Stimulated activated CD4-positive, alpha-beta T cell treated with anti-CD3 and anti-CD28 coated beads, Interleukin-1b, Interleukin-23, amount 100 ng/mL, for 4 hours (primary cell): ENCODE data around the gene ZNF862.

ENCODE experiments used
- DNase-seq, 2 donors: peaks; one replicate each; pipeline ENCODE4 v3.0.0-alpha.2; 2020; ENCODE audit warnings: low read depth in 2 of 2

The ZNF862 gene

GRCh38 chr7:149845257-149845980, 7.2 kb downstream of the ZNF862 start:
- no peak for DNase-seq

GRCh38 chr7:149846021-149846420, 7.8 kb downstream of the ZNF862 start:
- no peak for DNase-seq

- DNase-seq, result no peak
Measured at GRCh38 chr7:149846436-149847046, 8.4 kb downstream of the ZNF862 start.

GRCh38 chr7:149849174-149849573, 11.0 kb downstream of the ZNF862 start:
- no peak for DNase-seq

- DNase-seq, result no peak
Measured at GRCh38 chr7:149850007-149850594, 11.9 kb downstream of the ZNF862 start.

GRCh38 chr7:149850716-149851115, 12.5 kb downstream of the ZNF862 start:
- DNase-seq, result no peak

GRCh38 chr7:149851449-149851848, 13.3 kb downstream of the ZNF862 start:
- DNase-seq, result no peak

- DNase-seq, result no peak
Measured at GRCh38 chr7:149853157-149853556, 15.0 kb downstream of the ZNF862 start.

GRCh38 chr7:149854611-149855360, 16.6 kb downstream of the ZNF862 start:
- DNase-seq, result no peak

GRCh38 chr7:149855361-149856305, 17.5 kb downstream of the ZNF862 start:
- DNase-seq, result no peak

- no peak for DNase-seq
Measured at GRCh38 chr7:149856583-149856982, 18.4 kb downstream of the ZNF862 start.

- DNase-seq, result no peak
Measured at GRCh38 chr7:149859369-149859768, 21.2 kb downstream of the ZNF862 start.

GRCh38 chr7:149859876-149860275, 21.7 kb downstream of the ZNF862 start:
- DNase-seq, result no peak

GRCh38 chr7:149860821-149861727, 22.9 kb downstream of the ZNF862 start:
- no peak for DNase-seq

- no peak for DNase-seq
Measured at GRCh38 chr7:149861728-149862045, 23.5 kb downstream of the ZNF862 start.

GRCh38 chr7:149862156-149862555, 24.0 kb downstream of the ZNF862 start:
- DNase-seq, result no peak

GRCh38 chr7:149863500-149863899, 25.3 kb downstream of the ZNF862 start:
- DNase-seq, result no peak

- DNase-seq, result no peak
Measured at GRCh38 chr7:149864023-149864422, 25.8 kb downstream of the ZNF862 start.

- no peak for DNase-seq
Measured at GRCh38 chr7:149864751-149865150, 26.6 kb downstream of the ZNF862 start.

- DNase-seq, result no peak
Measured at GRCh38 chr7:149865437-149865836, 27.3 kb downstream of the ZNF862 start.
